CD4-positive, alpha-beta T cell treated with Interleukin-6 for 4 hours (primary cell): Measurements from ENCODE around the gene PPP4R4.

ENCODE experiments used
- DNase-seq: peaks from one replicate; pipeline ENCODE4 v3.0.0-alpha.2; 2020; ENCODE audit warnings: mixed read lengths

Gene PPP4R4

DNA sequence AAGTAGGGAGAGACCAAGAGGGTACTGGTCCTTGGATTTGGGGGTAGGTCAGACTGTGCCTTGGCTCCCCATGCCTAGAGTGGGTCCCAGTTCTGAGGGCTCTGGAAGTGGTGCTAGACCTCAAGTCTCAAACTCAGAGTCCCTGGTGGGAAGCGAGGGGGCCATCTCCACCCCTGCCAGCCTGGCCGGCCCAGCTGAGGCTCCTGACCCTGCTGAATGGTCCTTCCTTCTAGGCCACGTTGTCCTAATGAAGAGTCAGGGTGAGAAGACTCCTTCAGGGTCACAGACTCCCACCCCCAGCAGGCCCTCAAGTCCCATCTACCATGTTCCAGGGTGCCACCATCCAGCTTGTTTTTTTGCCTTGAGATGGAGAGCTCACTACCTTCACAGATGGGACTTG lies 136.1 kb downstream of the PPP4R4 start:
- DNase-seq, result no peak

- no peak for DNase-seq
These were observed 138.5 kb downstream of the PPP4R4 start for GRCh38 chr14:94312481-94313246.

DNA sequence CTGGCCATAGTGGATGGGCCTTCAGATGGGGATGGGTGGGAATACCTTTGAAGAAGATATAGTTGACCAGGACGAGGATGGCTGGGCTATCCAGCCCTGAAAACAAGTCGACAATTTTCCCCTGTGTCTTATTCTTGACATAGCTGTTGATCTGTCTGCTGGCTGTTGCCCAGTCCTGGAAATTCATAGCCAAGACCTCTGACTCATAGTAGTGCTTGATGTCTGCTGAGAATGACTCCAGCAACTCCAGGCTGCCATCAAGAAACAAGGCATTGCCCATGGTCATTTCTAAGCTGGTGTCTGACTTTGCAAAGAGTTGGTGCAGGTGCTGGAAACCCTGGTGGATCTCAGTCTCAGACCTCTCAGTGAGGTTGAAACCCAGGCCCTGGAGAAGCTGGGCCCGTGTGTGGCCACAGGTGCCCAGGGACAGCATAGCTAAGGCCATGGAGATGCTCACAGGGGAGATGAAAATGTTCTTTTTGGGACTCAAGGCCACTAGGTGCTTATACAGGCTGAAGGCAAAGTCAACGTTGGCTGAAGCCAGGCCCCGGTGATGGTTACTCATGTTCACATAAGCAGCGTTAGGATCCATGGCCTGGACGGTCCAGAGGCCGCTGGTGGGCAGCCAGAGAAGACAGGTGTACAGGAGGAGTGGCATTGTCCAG lies 140.0 kb downstream of the PPP4R4 start:
- DNase-seq, result no peak

DNA sequence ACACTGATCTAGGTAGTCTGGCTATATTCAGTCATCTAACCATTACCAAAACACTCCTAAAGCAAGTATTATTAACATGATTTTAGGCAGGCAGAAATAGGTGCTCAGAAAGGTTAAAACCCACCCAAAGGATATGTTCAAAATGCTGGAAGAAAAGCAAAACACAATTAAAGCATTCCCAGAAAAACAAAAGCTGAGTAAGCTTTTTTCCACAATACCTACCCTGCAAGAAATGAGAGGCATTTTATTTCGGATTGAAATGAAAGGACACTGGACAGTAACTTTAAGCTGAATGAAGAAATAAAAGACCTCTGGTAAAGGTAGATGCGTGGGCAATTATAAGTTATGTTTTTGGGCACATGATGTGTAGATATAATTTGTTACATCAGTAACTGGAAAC lies 140.8 kb downstream of the PPP4R4 start:
- DNase-seq, result no peak

DNA sequence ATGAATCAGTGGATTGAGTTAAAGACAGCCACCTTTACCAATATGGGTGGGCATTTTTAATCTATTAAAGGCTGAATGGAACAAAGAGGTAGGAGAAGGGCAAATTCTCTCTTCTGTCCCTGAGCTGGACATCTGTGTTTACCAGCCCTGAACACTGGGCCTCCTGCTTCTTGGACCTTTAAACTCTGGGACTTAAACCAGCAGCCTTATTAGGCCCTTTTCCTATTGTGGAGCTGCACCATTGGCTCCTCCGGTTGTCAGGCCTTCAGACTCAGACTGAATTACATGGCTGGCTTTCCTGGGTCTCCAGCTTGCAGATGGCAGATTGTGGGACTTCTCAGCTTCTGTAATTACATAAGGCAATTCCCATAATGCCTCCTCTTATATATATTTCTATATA lies 142.6 kb downstream of the PPP4R4 start:
- no peak for DNase-seq

GRCh38 chr14:94317259-94317658 lies 143.1 kb downstream of the PPP4R4 start:
- DNase-seq, result no peak

GRCh38 chr14:94320243-94320642 lies 146.1 kb downstream of the PPP4R4 start:
- DNase-seq, result no peak

DNA sequence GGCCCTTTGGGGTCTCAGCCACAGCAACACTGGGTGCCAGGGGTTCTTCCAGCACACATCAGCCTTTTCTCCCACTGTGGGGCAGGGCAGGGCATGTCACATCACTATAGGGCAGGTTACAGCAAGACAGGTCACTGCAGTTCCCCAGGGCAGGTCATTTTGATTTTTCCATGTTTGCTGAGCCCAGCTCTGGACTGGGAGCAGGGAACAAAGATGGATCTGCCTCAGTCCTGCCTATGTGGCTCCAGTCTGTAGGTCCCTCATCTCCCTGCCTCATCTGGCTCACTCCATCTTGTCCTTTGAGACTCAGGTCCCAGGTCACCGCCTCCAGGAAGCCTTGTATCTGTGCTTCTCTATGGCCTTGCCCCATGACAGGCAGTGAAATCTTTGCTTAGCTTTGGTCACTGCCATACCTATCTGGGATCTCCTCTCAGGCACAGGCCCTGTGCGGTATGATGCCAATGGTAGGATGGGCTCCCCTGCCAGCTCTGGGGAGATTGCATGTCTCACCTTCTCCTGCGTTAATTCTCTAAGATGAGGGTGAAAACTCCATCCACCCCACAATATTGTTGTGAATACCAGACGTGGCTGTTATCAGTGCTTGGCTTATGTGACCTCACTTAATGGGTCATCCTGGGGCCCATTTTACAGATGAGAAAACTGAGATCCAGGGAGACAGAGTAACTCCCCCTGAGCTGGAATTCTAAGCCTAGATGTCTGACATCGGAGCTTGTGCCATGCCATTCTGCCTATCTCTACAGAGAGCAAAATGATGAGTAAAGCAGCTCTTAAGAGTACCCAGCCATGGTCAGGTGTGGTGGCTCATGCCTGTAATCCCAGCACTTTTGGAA lies 147.5 kb downstream of the PPP4R4 start:
- no peak for DNase-seq

DNA sequence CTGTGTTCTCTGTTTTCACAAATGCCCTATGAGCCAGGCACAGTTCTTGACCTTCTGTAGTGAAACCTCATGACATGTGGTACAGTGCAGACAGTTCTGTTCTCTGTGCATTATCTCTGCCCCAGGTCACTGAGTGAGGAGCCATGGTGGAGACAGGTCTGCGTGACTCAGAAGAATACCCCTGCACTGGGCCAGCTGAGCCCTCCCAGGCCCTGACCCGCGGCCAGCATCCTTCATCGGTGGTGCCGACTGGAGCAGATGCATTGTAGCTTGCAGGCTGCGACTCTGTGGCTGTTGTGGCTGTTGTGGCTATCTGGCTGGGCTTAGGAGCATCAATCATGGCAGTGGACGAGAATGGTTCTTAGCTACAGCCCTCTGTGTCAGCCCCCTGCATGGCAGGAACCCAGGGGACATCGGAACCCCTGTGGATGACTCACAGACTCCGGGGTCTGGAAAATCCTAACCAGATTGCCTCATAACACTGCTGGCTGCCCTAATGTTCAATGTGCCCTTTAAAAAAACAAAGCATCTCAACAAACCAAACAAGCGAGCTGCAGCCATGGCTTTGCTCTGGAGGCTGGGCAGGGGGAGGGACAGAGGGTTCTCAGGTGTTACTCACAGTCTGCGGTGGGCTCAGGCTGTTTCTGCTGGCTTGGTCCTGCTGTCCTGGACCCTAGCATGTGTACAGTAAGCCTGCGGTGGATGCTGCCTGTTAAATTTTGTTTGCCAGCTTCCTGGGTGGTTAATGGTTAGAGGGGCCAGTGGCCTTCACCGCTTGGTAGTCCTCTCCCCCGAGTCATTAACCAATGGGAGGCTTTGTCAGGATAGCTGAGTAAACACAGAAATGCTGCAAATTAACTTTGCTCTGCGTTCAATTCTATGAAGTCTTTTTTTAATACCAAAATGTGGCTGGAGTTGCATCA lies 148.8 kb downstream of the PPP4R4 start, which contains the start of gene SERPINA6:
Gene SERPINA6 (minus strand): TSS at position 689 of the 923 bp plus-strand sequence. CDS start 8,688 bp downstream, outside the sequence.
- no peak for DNase-seq

DNA sequence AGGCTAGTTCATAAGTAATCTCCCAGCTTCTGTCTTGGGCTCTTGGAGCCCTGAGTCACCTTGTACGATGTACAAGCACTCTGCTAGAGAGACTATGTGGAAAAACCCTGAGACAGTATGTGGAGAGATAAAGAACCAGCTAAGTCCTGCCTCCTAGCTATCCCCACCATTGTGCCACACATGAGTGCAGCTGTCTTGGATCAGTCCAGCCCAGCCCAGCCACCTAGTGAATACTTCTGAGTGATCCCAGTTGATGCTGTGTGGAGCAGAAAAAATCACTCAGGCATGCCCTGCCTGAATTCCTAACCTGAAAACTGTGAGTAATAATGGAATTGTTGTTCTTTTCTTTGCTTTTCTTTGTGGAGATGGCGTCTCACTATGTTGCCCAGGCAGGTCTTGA lies 154.1 kb downstream of the PPP4R4 start:
- no peak for DNase-seq
